Stimulated activated memory B cell treated with anti-CD40 and anti-IgM and Interleukin-4, amounts not matched to agents 10 μg/mL and 1 μg/mL and 100 μg/mL, for 72 hours (primary cell): ENCODE measurements around the gene RBFOX1.

Experiments used
- ATAC-seq: fragments of 150-1000 bp; cut with Tn5 transposase; 2 replicates; pipeline ENCODE4 v1.10.0; 2021
- H3K27ac Mint-ChIP-seq: one replicate; pipeline ENCODE4 v1.8.0; 2022; ENCODE audit warnings: mild to moderate bottlenecking, mixed read lengths
- H3K27me3 Mint-ChIP-seq: one replicate; pipeline ENCODE4 v1.8.0; 2022; ENCODE audit warnings: mixed read lengths
- H3K36me3 Mint-ChIP-seq: one replicate; pipeline ENCODE4 v1.8.0; 2022; ENCODE audit warnings: mixed read lengths
- H3K4me1 Mint-ChIP-seq: one replicate; pipeline ENCODE4 v1.8.0; 2022; ENCODE audit warnings: mixed read lengths
- H3K4me3 Mint-ChIP-seq: one replicate; pipeline ENCODE4 v1.8.0; 2022; ENCODE audit warnings: mild to moderate bottlenecking, moderate library complexity, mixed read lengths
- H3K9me3 Mint-ChIP-seq: one replicate; pipeline ENCODE4 v1.8.0; 2022; ENCODE audit warnings: mixed read lengths

RBFOX1 gene

DNA sequence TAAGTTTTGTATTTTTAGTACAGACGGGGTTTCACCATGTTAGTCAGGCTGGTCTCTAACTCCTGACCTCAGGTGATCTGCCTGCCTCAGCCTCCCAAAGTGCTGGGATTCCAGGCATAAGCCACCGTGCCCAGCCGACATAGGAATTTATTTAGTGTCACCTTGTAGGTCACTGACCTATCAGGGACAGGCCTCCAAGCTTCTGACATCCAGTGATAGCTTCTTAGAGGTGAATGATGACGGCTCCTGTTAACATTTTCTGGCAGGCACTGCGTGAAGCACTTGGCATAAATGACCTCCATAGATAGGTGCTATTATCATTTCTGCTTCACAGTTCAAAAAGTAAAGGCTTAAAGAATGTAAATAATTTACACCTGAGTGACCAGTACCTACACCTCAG lies 71.6 kb downstream of the RBFOX1 start:
- no peaks in the 10 kb centered on the region for H3K36me3 Mint-ChIP-seq
- no peak for ATAC-seq
- H3K27ac Mint-ChIP-seq = no peak overlapping the region
- H3K4me1 Mint-ChIP-seq = no peaks in the 10 kb centered on the region
- H3K9me3 Mint-ChIP-seq = peaks cover 6% of the 10 kb centered on the region
- no peaks in the 10 kb centered on the region for H3K27me3 Mint-ChIP-seq
- no peak overlapping the region for H3K4me3 Mint-ChIP-seq

DNA sequence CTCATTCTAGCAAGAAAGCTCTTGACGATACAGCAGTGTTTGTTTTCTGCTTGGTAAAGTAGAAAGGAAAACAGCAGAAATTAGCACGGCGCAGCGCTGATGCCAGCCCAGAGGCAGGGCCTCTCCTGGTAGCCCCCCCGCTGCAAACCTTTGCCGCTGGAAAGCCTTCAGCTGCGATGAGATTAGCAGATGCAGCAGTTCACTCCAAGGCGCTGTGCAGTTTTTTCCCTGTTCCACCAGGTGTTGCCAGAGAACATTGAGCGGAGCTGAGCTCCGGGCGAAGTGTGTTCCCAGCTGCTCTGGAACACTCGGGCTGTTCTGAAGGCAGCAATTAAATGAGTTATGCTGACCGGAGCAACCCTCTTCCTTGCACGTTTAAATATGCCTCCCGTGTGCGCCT lies 72.5 kb downstream of the RBFOX1 start:
- H3K36me3 Mint-ChIP-seq = no peaks in the 10 kb centered on the region

GRCh38 chr16:7408700-7409365 lies 76.2 kb downstream of the RBFOX1 start:
- Mint-ChIP-seq H3K4me3 (no peak overlapping the region), H3K27me3 (no peaks in the 10 kb centered on the region), H3K4me1 (no peaks in the 10 kb centered on the region), H3K36me3 (no peaks in the 10 kb centered on the region), H3K9me3 (peaks cover 11% of the 10 kb centered on the region), H3K27ac (no peak overlapping the region)
- ATAC-seq = no peak

More for the DNA sequence above, 72.5 kb downstream of the RBFOX1 start:
- Mint-ChIP-seq H3K27ac (no peak overlapping the region), H3K4me1 (no peaks in the 10 kb centered on the region), H3K27me3 (no peaks in the 10 kb centered on the region), H3K4me3 (no peak overlapping the region), H3K9me3 (peaks cover 6% of the 10 kb centered on the region)
- ATAC-seq = no peak

- no peak overlapping the region for H3K4me3 Mint-ChIP-seq
- H3K27me3 Mint-ChIP-seq = no peaks in the 10 kb centered on the region
- no peak overlapping the region for H3K27ac Mint-ChIP-seq
- peaks cover 4% of the 10 kb centered on the region for H3K9me3 Mint-ChIP-seq
- no peak for ATAC-seq
- no peaks in the 10 kb centered on the region for H3K36me3 Mint-ChIP-seq
- no peaks in the 10 kb centered on the region for H3K4me1 Mint-ChIP-seq
Measured at GRCh38 chr16:7419441-7419840, 86.8 kb downstream of the RBFOX1 start.

DNA sequence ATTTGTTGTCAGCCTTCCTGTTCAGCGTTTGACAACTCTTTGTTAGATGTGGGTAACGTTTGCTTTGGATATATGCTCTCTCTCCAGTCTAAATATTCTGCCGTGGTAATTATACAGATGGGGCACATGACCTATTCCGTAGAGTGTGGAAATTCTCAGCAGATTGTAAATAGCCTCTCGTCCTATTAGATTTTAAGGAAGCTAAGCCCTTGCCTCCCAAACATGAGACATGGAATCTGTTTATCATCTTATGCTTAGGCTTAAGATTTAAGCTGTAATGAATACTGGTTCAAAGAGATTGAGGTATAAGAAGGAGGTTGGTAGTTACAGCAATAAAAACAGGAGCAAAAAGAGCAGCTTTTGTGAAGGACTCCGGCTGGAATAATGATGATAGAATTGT lies 87.4 kb downstream of the RBFOX1 start:
- Mint-ChIP-seq H3K4me3 (no peak overlapping the region), H3K4me1 (no peaks in the 10 kb centered on the region), H3K9me3 (peaks cover 4% of the 10 kb centered on the region), H3K27ac (no peak overlapping the region), H3K27me3 (no peaks in the 10 kb centered on the region), H3K36me3 (no peaks in the 10 kb centered on the region)
- no peak for ATAC-seq

GRCh38 chr16:7420843-7421242 lies 88.2 kb downstream of the RBFOX1 start:
- Mint-ChIP-seq H3K27me3 (no peaks in the 10 kb centered on the region), H3K9me3 (peaks cover 4% of the 10 kb centered on the region), H3K4me3 (no peak overlapping the region), H3K27ac (no peak overlapping the region), H3K36me3 (no peaks in the 10 kb centered on the region), H3K4me1 (no peaks in the 10 kb centered on the region)
- ATAC-seq = no peak

DNA sequence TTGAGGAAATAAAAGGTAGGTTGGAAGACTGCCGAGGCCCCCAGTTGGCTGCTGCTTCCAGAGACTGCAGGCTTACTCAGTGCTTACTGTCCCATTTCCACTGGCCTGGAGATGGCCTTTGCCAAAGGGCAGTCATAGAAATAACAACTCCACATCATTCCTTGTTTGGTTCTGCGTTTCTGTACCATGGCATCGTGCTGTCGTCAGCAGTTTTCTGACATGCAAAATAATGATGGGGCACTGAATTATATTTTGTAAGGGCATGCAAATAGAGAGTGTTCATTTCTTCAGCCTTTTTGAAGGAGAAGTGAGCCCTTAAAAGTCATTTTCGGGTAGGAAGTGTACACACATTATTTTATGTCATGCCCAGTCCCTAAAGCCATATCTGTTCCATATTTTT lies 88.9 kb downstream of the RBFOX1 start:
- no peaks in the 10 kb centered on the region for H3K27me3 Mint-ChIP-seq
- no peaks in the 10 kb centered on the region for H3K4me1 Mint-ChIP-seq
- H3K36me3 Mint-ChIP-seq = no peaks in the 10 kb centered on the region
- H3K27ac Mint-ChIP-seq = no peak overlapping the region
- peaks cover 6% of the 10 kb centered on the region for H3K9me3 Mint-ChIP-seq
- no peak overlapping the region for H3K4me3 Mint-ChIP-seq
- no peak for ATAC-seq

- Mint-ChIP-seq H3K4me3 (no peak overlapping the region), H3K27me3 (no peaks in the 10 kb centered on the region), H3K9me3 (peaks cover 10% of the 10 kb centered on the region), H3K36me3 (no peaks in the 10 kb centered on the region), H3K4me1 (no peaks in the 10 kb centered on the region), H3K27ac (no peak overlapping the region)
- ATAC-seq = no peak
Measured at GRCh38 chr16:7422036-7422888, 89.6 kb downstream of the RBFOX1 start.

- peaks cover 5% of the 10 kb centered on the region for H3K9me3 Mint-ChIP-seq
- H3K4me1 Mint-ChIP-seq = no peaks in the 10 kb centered on the region
- no peak for ATAC-seq
- no peak overlapping the region for H3K4me3 Mint-ChIP-seq
- no peaks in the 10 kb centered on the region for H3K27me3 Mint-ChIP-seq
- H3K27ac Mint-ChIP-seq = no peak overlapping the region
- no peaks in the 10 kb centered on the region for H3K36me3 Mint-ChIP-seq
Measured at GRCh38 chr16:7423434-7424044, 90.9 kb downstream of the RBFOX1 start.

DNA sequence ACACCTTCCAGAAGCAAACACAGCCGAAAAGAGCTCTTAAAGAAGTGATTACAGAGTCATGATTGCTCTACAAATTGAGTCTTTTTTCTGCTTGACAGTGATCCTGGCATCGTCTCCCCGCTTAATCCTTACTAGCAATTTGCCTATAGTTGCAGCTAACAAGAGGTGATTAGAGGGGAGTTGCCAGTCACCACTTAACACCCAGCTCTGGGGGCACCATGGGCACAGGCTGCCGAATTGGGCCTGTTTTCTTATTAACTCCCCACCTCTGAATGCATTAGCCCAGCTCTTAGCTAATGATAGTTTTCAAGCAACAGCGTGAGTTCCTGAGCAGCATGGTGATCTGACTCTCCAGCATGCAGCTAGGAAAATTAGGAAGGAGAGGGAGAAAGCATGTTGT lies 93.5 kb downstream of the RBFOX1 start:
- Mint-ChIP-seq H3K4me3 (no peak overlapping the region), H3K27ac (no peak overlapping the region), H3K27me3 (no peaks in the 10 kb centered on the region), H3K4me1 (no peaks in the 10 kb centered on the region), H3K36me3 (no peaks in the 10 kb centered on the region), H3K9me3 (peaks cover 8% of the 10 kb centered on the region)
- no peak for ATAC-seq

GRCh38 chr16:7431723-7432122 lies 99.1 kb downstream of the RBFOX1 start:
- Mint-ChIP-seq H3K27ac (no peak overlapping the region), H3K4me1 (no peaks in the 10 kb centered on the region), H3K9me3 (peaks cover 15% of the 10 kb centered on the region), H3K36me3 (no peaks in the 10 kb centered on the region), H3K27me3 (no peaks in the 10 kb centered on the region), H3K4me3 (no peak overlapping the region)
- ATAC-seq = no peak

- no peaks in the 10 kb centered on the region for H3K27me3 Mint-ChIP-seq
- no peaks in the 10 kb centered on the region for H3K36me3 Mint-ChIP-seq
- ATAC-seq = no peak
- peaks cover 13% of the 10 kb centered on the region for H3K9me3 Mint-ChIP-seq
- no peaks in the 10 kb centered on the region for H3K4me1 Mint-ChIP-seq
- H3K27ac Mint-ChIP-seq = no peak overlapping the region
- H3K4me3 Mint-ChIP-seq = no peak overlapping the region
Measured at GRCh38 chr16:7436306-7436705, 103.7 kb downstream of the RBFOX1 start.

- Mint-ChIP-seq H3K27me3 (no peaks in the 10 kb centered on the region), H3K27ac (no peak overlapping the region), H3K4me1 (no peaks in the 10 kb centered on the region), H3K9me3 (peaks cover 13% of the 10 kb centered on the region), H3K4me3 (no peak overlapping the region), H3K36me3 (no peaks in the 10 kb centered on the region)
- no peak for ATAC-seq
Measured at GRCh38 chr16:7437135-7437804, 104.6 kb downstream of the RBFOX1 start.

GRCh38 chr16:7437843-7438242 lies 105.2 kb downstream of the RBFOX1 start:
- no peak for ATAC-seq
- Mint-ChIP-seq H3K27ac (no peak overlapping the region), H3K4me1 (no peaks in the 10 kb centered on the region), H3K4me3 (no peak overlapping the region), H3K9me3 (peaks cover 13% of the 10 kb centered on the region), H3K36me3 (no peaks in the 10 kb centered on the region), H3K27me3 (no peaks in the 10 kb centered on the region)

DNA sequence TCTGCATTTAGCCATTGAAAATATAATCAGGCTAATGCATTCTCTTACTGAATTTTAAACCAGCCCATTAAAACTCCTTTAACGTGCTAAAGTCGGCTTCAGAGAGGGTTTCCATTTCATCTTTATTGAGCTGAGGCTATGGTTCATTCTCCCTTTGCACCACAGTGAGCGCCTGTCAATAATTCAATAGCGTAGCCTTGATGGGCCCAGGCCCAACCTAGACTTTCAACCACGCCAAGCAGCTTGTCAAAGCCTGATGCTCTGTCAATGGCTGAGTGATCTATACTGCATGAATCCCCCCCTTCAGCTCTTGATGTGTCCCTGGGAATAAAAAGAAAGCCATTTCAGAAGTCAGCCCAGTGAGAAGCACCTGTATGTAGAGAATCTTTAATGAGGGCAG lies 106.0 kb downstream of the RBFOX1 start:
- Mint-ChIP-seq H3K27ac (no peak overlapping the region), H3K36me3 (no peaks in the 10 kb centered on the region), H3K9me3 (peaks cover 9% of the 10 kb centered on the region), H3K4me1 (no peaks in the 10 kb centered on the region), H3K27me3 (no peaks in the 10 kb centered on the region), H3K4me3 (no peak overlapping the region)
- ATAC-seq = no peak
